Stimulated activated CD8-positive, alpha-beta memory T cell treated with anti-CD3 and anti-CD28 coated beads, Interleukin-4, amount 100 ng/mL, for 1 hour (primary cell): ENCODE results near the gene SORT1.

Experiments
- DNase-seq, 2 donors: peaks; one replicate each; pipeline ENCODE4 v3.0.0-alpha.2; 2020; ENCODE audit warnings: low read depth in 2 of 2, low spot score in 1 of 2

SORT1 gene

DNA sequence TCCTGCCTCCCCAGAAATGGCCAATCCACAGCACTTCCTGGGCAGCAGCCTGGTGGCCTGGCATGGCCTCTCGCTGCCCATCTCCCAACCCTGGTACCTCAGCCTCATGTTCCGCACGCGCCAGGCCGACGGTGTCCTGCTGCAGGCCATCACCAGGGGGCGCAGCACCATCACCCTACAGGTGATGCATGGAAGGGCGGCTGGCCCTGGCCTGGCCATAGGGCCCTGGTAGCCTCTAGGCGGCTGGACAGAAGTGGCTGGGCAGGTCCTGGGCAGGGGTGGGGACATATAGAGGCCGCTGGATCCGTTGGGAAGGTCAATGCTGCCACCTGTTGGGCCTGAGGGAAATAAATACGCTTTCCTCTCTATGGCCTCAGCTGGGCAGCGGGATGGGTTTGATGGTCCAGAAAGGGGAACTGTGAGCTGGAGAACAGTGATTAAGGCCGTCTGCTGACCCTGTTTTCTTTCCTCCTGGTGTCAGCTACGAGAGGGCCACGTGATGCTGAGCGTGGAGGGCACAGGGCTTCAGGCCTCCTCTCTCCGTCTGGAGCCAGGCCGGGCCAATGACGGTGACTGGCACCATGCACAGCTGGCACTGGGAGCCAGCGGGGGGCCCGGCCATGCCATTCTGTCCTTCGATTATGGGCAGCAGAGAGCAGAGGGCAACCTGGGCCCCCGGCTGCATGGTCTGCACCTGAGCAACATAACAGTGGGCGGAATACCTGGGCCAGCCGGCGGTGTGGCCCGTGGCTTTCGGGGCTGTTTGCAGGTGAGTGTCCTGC, 133.9 kb downstream of the SORT1 start:
- DNase-seq: peak; percentile 42 to 52

GRCh38 chr1:109263234-109263596, 134.5 kb downstream of the SORT1 start:
- no peak for DNase-seq

DNA sequence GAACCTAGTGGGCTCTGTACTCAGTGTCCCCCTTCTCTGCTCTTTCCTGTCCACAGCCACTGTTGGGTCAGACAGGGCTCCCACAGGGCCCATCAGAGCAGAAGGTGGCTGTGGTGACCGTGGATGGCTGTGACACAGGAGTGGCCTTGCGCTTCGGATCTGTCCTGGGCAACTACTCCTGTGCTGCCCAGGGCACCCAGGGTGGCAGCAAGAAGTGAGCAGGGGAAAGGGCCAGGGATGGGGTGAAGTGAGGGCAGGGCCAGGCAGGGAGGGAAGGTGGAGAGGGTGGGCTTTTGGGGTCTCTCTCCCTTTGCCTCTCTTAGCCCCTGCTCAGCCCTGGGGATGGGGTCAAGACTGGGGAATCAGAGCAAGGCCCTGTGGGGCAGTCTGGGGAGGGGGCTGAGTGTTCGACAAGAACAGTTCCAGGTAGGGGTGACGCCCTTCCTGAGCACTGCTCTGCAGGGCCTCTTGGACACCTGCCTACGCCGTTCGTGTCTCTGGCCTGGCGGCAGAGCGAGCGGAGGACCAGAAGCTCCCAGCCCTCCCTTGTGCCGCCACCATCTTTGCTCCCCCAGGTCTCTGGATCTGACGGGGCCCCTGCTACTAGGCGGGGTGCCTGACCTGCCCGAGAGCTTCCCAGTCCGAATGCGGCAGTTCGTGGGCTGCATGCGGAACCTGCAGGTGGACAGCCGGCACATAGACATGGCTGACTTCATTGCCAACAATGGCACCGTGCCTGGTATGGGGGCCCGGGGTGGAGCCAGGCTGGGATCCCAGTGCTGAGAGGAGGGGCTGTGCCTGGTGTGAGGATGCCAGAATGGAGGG, 135.3 kb downstream of the SORT1 start:
- DNase-seq: no peak

- DNase-seq: no peak
Measured at GRCh38 chr1:109261578-109261977, 136.1 kb downstream of the SORT1 start.

- no peak for DNase-seq
Measured at GRCh38 chr1:109261006-109261405, 136.7 kb downstream of the SORT1 start.

DNA sequence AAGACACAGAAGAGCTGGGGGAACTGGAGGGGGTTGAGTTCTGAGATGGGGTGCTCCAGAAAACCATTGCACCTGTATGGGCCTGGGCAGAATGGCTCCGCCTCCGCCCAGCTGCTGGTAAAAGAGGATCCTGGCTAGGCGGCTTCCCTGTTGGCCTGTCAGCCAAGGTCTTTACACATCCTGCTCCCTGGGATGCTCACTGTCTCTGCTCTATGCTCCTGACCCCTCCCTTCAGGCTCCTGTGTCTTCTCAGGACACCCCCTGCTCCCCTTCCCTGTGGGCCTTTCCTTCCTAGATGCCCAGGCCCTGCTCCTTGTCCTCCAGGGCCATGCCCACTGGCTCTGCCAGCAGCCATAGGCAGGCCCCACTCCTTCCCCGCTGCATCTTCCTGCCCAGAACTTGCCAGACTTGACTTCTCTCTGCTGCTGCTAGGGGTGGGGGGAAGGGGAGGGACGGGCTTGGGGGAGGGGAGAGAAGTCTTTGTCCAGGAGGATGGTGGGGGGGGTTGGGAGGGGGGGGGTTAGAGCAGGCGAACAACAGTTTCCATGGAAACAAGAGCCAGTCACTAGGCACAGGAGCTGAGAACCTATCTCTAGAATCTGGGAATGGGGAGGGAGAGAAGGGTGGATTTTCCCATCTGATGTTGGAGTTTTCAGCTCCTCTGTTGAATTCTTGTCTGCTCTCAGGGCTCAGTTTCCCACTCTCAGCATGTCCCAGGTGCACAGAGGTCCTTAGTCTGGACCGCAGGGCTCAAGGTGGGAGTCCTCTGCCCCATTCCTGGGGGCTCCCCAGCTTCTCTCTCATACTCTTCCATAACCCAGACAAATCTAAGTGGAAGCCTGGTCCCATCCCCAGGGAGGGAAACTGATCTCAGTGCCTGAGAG, 137.8 kb downstream of the SORT1 start:
- DNase-seq: no peak
